OCI-LY7 (cell line): ENCODE measurements around the gene CATSPER1. TPM values are rescaled to one million over a fixed set of nuclear protein-coding genes. Genes with fewer than 3 reads are reported as not detected.

Experiments used
- BruUV-seq: library from RNA; stranded (reverse); fragments of 400-500 nt; replicated peaks from 2 replicates; lab custom pipeline; 2021; lab: Mats Ljungman, UMichigan
- CTCF ChIA-PET: fragments of 300-600 bp; sonication (Branson Sonifier 250); formaldehyde crosslinking; loops from one replicate; lab custom pipeline; 2022; ENCODE audit warnings: antibody characterized with exemption; ENCODE audit not compliant: unreplicated experiment; lab: Charles Lee
- POLR2A ChIA-PET: fragments of 300-600 bp; sonication (Branson Sonifier 250); formaldehyde crosslinking; loops from one replicate; lab custom pipeline; 2022; ENCODE audit warnings: antibody characterized with exemption; lab: Charles Lee
- DNase-seq: peaks from one replicate; pipeline ENCODE4 v3.0.0-alpha.2; 2015; ENCODE audit warnings: low spot score
- H2AFZ ChIP-seq: fragments of 200-600 bp; sonication (generic), shearing (Covaris generic); 2 replicates; pipeline ENCODE4 v1.6.1; 2014; ENCODE audit warnings: mild to moderate bottlenecking, antibody characterized with exemption, low read length, moderate library complexity
- H3K27ac ChIP-seq: fragments of 200-600 bp; sonication (generic); 2 replicates; pipeline ENCODE4 v1.5.1; 2014; ENCODE audit warnings: mixed run types, low read depth, mild to moderate bottlenecking, moderate library complexity, low read length, inconsistent platforms; ENCODE audit not compliant: poor library complexity, severe bottlenecking
- H3K36me3 ChIP-seq: fragments of 200-600 bp; sonication (generic); 2 replicates; pipeline ENCODE4 v1.6.1; 2014; ENCODE audit warnings: mild to moderate bottlenecking, antibody characterized with exemption, low read length, moderate library complexity, mixed read lengths; ENCODE audit not compliant: insufficient read depth
- H3K4me1 ChIP-seq: fragments of 200-600 bp; sonication (generic); 2 replicates; pipeline ENCODE4 v1.5.1; 2014; ENCODE audit warnings: mild to moderate bottlenecking, low read length; ENCODE audit not compliant: insufficient read depth, poor library complexity, severe bottlenecking
- H3K4me2 ChIP-seq: fragments of 200-600 bp; sonication (generic); 2 replicates; pipeline ENCODE4 v1.6.1; 2014; ENCODE audit warnings: mild to moderate bottlenecking, low read length
- H3K4me3 ChIP-seq: fragments of 200-600 bp; sonication (generic); 2 replicates; pipeline ENCODE4 v1.5.1; 2014; ENCODE audit warnings: mild to moderate bottlenecking, low read depth, low read length; ENCODE audit not compliant: poor library complexity, severe bottlenecking
- H3K79me2 ChIP-seq: fragments of 200-600 bp; sonication (generic); 2 replicates; pipeline ENCODE4 v1.6.1; 2016; ENCODE audit warnings: low read depth, mild to moderate bottlenecking, low read length, moderate library complexity, mixed read lengths; ENCODE audit not compliant: insufficient read depth
- H3K9me2 ChIP-seq: fragments of 200-600 bp; sonication (generic); 2 replicates; pipeline ENCODE4 v1.6.1; 2016; ENCODE audit warnings: mild to moderate bottlenecking, low read length, mixed read lengths; ENCODE audit not compliant: insufficient read depth
- H3K9me3 ChIP-seq: fragments of 200-600 bp; sonication (generic); 2 replicates; pipeline ENCODE4 v1.6.1; 2014; ENCODE audit warnings: mild to moderate bottlenecking, mixed run types, low read length, mixed read lengths
- H4K20me1 ChIP-seq: fragments of 200-600 bp; sonication (generic); 2 replicates; pipeline ENCODE4 v1.6.1; 2014; ENCODE audit warnings: mild to moderate bottlenecking, antibody characterized with exemption, low read length, moderate library complexity, mixed read lengths; ENCODE audit not compliant: insufficient read depth
- CTCF ChIP-seq: fragments of 200-600 bp; sonication (generic); conservative IDR thresholded peaks from 2 replicates; pipeline ENCODE4 v1.5.1; 2014; ENCODE audit warnings: mild to moderate bottlenecking, antibody characterized with exemption, low read length, moderate library complexity, mixed read lengths
- EZH2phosphoT487 ChIP-seq: fragments of 200-600 bp; sonication (generic); IDR thresholded peaks from 2 replicates; pipeline ENCODE4 v1.6.1; 2018; ENCODE audit warnings: low read depth, borderline replicate concordance, mild to moderate bottlenecking, mixed run types, antibody characterized with exemption, low read length, moderate library complexity, mixed read lengths
- intact Hi-C: fragments of 100-400 bp; cut with micrococcal nuclease; formaldehyde crosslinking; loops from one replicate; pipeline ENCODE4 v1.10.0; 2022; ENCODE audit not compliant: unreplicated experiment
- total RNA-seq, 2 experiments: library from RNA; depleted of rRNA in 1 of 2; stranded (reverse); fragments of >200 nt in 1 of 2; shearing (Covaris generic) in 1 of 2; gene quantifications; 2 replicates each; pipeline ENCODE4 v1.2.3, GENCODE V29; 2014 to 2022

Gene CATSPER1
- total RNA-seq, 2 experiments from 2014 or later, result not detected

DNA sequence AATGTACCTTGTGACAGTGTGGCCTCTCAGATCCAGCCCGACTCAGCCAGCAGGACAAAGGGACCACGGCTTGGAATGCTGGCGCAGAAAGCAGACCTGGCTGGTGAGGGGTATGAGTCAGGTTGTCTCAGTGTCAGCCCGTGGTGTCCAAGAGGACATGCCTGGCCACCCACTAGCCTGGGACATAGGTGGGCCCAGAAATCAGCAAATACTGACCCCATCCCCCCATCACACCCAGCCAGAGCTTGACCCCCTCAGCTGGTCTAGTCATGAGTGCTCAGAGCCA is 19.4 kb downstream of the CATSPER1 start:
- H4K20me1 ChIP-seq, result no peaks in the 10 kb centered on the region
- no peak for DNase-seq
- H3K9me3 ChIP-seq, result no peaks in the 10 kb centered on the region
- POLR2A ChIA-PET, result no interaction called here
- H3K36me3 ChIP-seq, result peaks cover 33% of the 10 kb centered on the region
- peaks cover 22% of the 10 kb centered on the region for H3K79me2 ChIP-seq
- H3K4me1 ChIP-seq, result peaks cover 23% of the 10 kb centered on the region
- intact Hi-C loops, result no loop called here
- H3K9me2 ChIP-seq, result no peaks in the 10 kb centered on the region
- no peak for TF ChIP-seq CTCF
- TF ChIP-seq EZH2phosphoT487, result no peak
- BruUV-seq, result no TSS peak
- no peak overlapping the region for H3K4me2 ChIP-seq
- no peak overlapping the region for H2AFZ ChIP-seq
- H3K27ac ChIP-seq, result no peak overlapping the region
- no peak overlapping the region for H3K4me3 ChIP-seq
- CTCF ChIA-PET, result no interaction called here

GRCh38 chr11:66006134-66006890 is 20.0 kb downstream of the CATSPER1 start:
- H2AFZ ChIP-seq, result no peak overlapping the region
- peaks cover 33% of the 10 kb centered on the region for H3K36me3 ChIP-seq
- no peak overlapping the region for H3K4me2 ChIP-seq
- no peaks in the 10 kb centered on the region for H4K20me1 ChIP-seq
- no peaks in the 10 kb centered on the region for H3K9me3 ChIP-seq
- intact Hi-C loops, result no loop called here
- no peak for TF ChIP-seq EZH2phosphoT487
- no peak for TF ChIP-seq CTCF
- no TSS peak for BruUV-seq
- CTCF ChIA-PET, result no interaction called here
- POLR2A ChIA-PET, result no interaction called here
- H3K4me3 ChIP-seq, result no peak overlapping the region
- H3K79me2 ChIP-seq, result peaks cover 27% of the 10 kb centered on the region
- H3K27ac ChIP-seq, result no peak overlapping the region
- peaks cover 23% of the 10 kb centered on the region for H3K4me1 ChIP-seq
- H3K9me2 ChIP-seq, result no peaks in the 10 kb centered on the region
- DNase-seq, result no peak

- no TSS peak for BruUV-seq
- H2AFZ ChIP-seq, result no peak overlapping the region
- POLR2A ChIA-PET, result no interaction called here
- H4K20me1 ChIP-seq, result no peaks in the 10 kb centered on the region
- peak; percentile 61 for DNase-seq
- peaks cover 47% of the 10 kb centered on the region for H3K79me2 ChIP-seq
- H3K4me1 ChIP-seq, result peaks cover 33% of the 10 kb centered on the region
- H3K36me3 ChIP-seq, result peaks cover 46% of the 10 kb centered on the region
- no peaks in the 10 kb centered on the region for H3K9me3 ChIP-seq
- no peaks in the 10 kb centered on the region for H3K9me2 ChIP-seq
- intact Hi-C loops, result loop anchor here (5.0 kb wide), 5 partner anchors 48 to 292 kb away; partner anchors contain the start of genes CCDC85B, KAT5, RAB1B and SF3B2
- CTCF ChIA-PET, result no interaction called here
- H3K4me2 ChIP-seq, result peak overlapping the region; percentile 70
- H3K27ac ChIP-seq, result peak overlapping the region; percentile 50
- TF ChIP-seq EZH2phosphoT487, result no peak
- TF ChIP-seq CTCF, result no peak
- peak overlapping the region; percentile 29 for H3K4me3 ChIP-seq
Measured at GRCh38 chr11:66004186-66004585, 22.1 kb downstream of the CATSPER1 start.
